ENCODE results near the gene KCNIP3.

The KCNIP3 gene

DNA sequence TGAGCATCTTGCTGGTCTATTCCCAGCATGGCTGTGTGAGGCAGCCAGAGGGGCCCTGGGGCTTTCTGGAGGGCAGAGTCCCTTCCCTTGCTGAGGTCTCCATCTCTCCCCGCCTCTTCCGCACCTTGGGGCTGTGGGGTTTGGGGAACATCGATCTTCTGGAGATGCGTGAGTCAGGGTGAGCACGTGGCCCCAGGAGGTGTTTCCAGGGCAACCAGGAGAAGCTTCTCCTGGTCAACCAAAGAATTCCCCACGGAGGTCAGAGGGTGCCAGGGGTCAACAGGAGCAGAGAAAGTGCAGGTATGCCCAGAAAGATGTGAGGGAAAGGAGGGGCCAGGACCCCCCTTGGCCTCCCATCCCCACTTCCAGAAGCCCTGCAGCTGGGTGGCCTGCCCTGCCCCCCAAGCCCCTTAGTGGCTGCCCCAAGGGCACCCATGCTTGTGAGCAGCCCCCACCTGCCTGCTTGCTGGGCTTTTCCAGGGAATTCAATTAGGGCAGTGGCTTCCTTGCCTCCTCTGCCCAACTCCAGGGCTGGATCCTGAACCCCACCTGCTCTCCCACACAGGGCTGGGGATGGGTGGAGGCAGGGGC, 25.7 kb upstream of the KCNIP3 start:
- no peak overlapping the region for H3K4me3 ChIP-seq (ENCODE audit: low read depth, low read length)
- TF ChIP-seq, protein P1, sequence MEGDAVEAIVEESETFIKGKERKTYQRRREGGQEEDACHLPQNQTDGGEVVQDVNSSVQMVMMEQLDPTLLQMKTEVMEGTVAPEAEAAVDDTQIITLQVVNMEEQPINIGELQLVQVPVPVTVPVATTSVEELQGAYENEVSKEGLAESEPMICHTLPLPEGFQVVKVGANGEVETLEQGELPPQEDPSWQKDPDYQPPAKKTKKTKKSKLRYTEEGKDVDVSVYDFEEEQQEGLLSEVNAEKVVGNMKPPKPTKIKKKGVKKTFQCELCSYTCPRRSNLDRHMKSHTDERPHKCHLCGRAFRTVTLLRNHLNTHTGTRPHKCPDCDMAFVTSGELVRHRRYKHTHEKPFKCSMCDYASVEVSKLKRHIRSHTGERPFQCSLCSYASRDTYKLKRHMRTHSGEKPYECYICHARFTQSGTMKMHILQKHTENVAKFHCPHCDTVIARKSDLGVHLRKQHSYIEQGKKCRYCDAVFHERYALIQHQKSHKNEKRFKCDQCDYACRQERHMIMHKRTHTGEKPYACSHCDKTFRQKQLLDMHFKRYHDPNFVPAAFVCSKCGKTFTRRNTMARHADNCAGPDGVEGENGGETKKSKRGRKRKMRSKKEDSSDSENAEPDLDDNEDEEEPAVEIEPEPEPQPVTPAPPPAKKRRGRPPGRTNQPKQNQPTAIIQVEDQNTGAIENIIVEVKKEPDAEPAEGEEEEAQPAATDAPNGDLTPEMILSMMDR (IDR thresholded peaks at IDR 0.05; ENCODE audit: low read depth, low read length) = no peak

- H3K4me3 ChIP-seq (ENCODE audit: low read depth, low read length) = no peak overlapping the region
- TF ChIP-seq, protein P1 (IDR thresholded peaks at IDR 0.05; ENCODE audit: low read depth, low read length) = no peak
Measured at GRCh38 chr2:95272299-95272751, 24.8 kb upstream of the KCNIP3 start.

DNA sequence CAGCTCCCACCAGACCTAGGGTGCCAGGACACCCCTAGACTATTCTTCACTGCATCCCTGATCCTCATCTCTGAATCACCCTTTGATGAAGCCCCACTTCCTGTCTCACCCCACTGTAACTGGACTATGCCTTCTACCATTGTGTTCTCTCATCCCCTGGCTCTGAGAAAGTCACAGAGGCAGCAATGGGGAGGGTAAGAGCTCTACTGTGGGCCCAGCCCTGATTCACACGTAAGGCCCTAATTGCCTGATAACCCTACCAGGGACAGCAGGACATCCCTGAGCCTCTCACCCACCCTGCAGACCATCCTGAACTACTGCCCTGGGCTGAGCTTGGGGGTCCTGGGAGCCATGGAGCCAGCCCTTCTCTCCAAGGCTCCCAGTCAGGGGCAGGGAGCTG, 24.4 kb upstream of the KCNIP3 start:
- H3K4me3 ChIP-seq (ENCODE audit: low read depth, low read length) = no peak overlapping the region
- TF ChIP-seq, protein P1 (IDR thresholded peaks at IDR 0.05; ENCODE audit: low read depth, low read length) = no peak

- no peak overlapping the region for H3K4me3 ChIP-seq (ENCODE audit: low read depth, low read length)
- TF ChIP-seq, protein P1 (IDR thresholded peaks at IDR 0.05; ENCODE audit: low read depth, low read length) = no peak
Measured at GRCh38 chr2:95273566-95274290, 23.4 kb upstream of the KCNIP3 start.

DNA sequence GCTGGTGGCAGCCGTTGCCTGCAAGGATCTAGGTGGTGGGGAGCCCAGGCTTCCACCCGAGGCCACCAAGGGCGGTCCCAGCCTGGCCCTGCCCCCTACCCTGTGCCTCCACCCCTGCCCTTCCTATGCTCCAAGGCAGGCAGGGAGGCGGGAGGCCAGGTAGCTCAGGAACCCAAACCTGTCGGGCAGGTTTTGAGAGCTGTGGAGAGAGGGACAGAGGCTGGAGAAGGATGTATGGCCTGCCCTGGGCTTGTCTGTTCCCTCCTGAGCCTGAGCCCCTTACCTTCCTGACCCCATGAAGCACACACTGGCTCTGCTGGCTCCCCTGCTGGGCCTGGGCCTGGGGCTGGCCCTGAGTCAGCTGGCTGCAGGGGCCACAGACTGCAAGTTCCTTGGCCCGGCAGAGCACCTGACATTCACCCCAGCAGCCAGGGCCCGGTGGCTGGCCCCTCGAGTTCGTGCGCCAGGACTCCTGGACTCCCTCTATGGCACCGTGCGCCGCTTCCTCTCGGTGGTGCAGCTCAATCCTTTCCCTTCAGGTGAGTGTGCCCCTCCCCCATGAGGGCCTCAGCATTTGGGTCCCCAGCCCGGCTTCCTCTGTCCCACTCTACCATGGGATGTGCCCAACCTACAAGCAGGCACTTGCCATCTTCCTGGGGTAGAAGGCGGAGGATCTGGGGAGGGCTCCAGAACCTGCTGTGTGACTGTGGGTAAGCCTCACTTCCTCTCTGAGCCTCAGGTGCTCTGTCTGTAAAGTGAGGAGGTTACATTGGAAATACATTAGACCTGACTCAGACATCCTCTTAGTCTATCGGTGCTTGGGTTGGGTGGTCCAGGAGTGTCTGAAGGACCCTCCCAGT, 22.6 kb upstream of the KCNIP3 start, which contains the start of gene PROM2:
PROM2 (plus strand) TSS at position 159 of the 860 bp plus-strand sequence; CDS start at position 296, 137 bp downstream.
- no peak within 1 kb of the TSS for H3K4me3 ChIP-seq (ENCODE audit: low read depth, low read length)
- TF ChIP-seq, protein P1 (IDR thresholded peaks at IDR 0.05; ENCODE audit: low read depth, low read length) = no peak

GRCh38 chr2:95275151-95275515, 22.0 kb upstream of the KCNIP3 start:
- TF ChIP-seq, protein P1 (IDR thresholded peaks at IDR 0.05; ENCODE audit: low read depth, low read length) = no peak
- H3K4me3 ChIP-seq (ENCODE audit: low read depth, low read length) = no peak overlapping the region

Measured in WI38 (cell line).